HEK293 (cell line): ENCODE measurements around the gene ABCC3.
"Not testable (repeated sequence)": the region's sequence is repeated elsewhere in the genome, so short reads cannot be mapped to it uniquely, and the experiment has no call there.

Experiments
- CTCF ChIA-PET: fragments of 350-600 bp; formaldehyde crosslinking; extraction: SDS; loops from one replicate; lab custom pipeline; 2021; ENCODE audit warnings: antibody characterized with exemption; lab: Yijun Ruan, JAX
- POLR2A ChIA-PET: fragments of 300-600 bp; formaldehyde crosslinking; extraction: SDS; loops from one replicate; lab custom pipeline; 2020; ENCODE audit warnings: antibody characterized with exemption, inconsistent platforms; lab: Yijun Ruan, JAX
- H3K27ac ChIP-seq: fragments of 200-500 bp; sonication (Bioruptor generic); 2 replicates; pipeline ENCODE4 v1.5.1; 2014; ENCODE audit warnings: low read depth, low read length, control low read depth, inconsistent platforms; ENCODE audit errors: extremely low read depth
- H3K36me3 ChIP-seq, 2 experiments: fragments of 200-500 bp in 1 of 2; sonication (Bioruptor generic) in 1 of 2; 1 replicate in 1 of 2; 2 replicates in 1 of 2; pipeline ENCODE4 v1.5.1; 2014 to 2017; ENCODE audit warnings: inconsistent platforms in 2 of 2, low read length in 2 of 2; ENCODE audit not compliant: control insufficient read depth in 2 of 2, insufficient read depth in 1 of 2
- H3K4me1 ChIP-seq: fragments of 200-500 bp; sonication (Bioruptor generic); 2 replicates; pipeline ENCODE4 v1.5.1; 2014; ENCODE audit warnings: mild to moderate bottlenecking, low read length, inconsistent platforms; ENCODE audit not compliant: control insufficient read depth, insufficient read depth
- H3K4me3 ChIP-seq: 2 replicates; pipeline ENCODE4 v1.5.1; 2011; ENCODE audit warnings: low read depth, mild to moderate bottlenecking, control low read depth, low read length, moderate library complexity
- H3K9me3 ChIP-seq: fragments of 200-500 bp; sonication (Bioruptor generic); 2 replicates; pipeline ENCODE4 v1.5.1; 2014; ENCODE audit warnings: low read depth, low read length, inconsistent platforms; ENCODE audit not compliant: control insufficient read depth, insufficient read depth
- AEBP2 ChIP-seq: fragments of 450-650 bp; formaldehyde crosslinking; IDR thresholded peaks from 2 replicates; pipeline ENCODE4 v1.5.1; 2016; ENCODE audit warnings: missing biosample characterization, missing genetic modification characterization, borderline replicate concordance
- CTCF ChIP-seq: fragments of 450-650 bp; formaldehyde crosslinking; IDR thresholded peaks from 2 replicates; pipeline ENCODE4 v1.5.1; 2016; ENCODE audit warnings: missing biosample characterization, missing genetic modification characterization
- GLIS1 ChIP-seq: fragments of 450-650 bp; formaldehyde crosslinking; IDR thresholded peaks from 2 replicates; pipeline ENCODE4 v1.5.1; 2016; ENCODE audit warnings: missing biosample characterization, missing genetic modification characterization
- HIC1 ChIP-seq: fragments of 450-650 bp; formaldehyde crosslinking; IDR thresholded peaks from 2 replicates; pipeline ENCODE4 v1.5.1; 2016; ENCODE audit warnings: missing biosample characterization, missing genetic modification characterization
- KLF1 ChIP-seq: fragments of 450-650 bp; formaldehyde crosslinking; IDR thresholded peaks from 2 replicates; pipeline ENCODE4 v1.5.1; 2016; ENCODE audit warnings: missing biosample characterization, missing genetic modification characterization
- KLF9 ChIP-seq: fragments of 450-650 bp; formaldehyde crosslinking; IDR thresholded peaks from 2 replicates; pipeline ENCODE4 v1.5.1; 2016; ENCODE audit warnings: missing biosample characterization, missing genetic modification characterization, low read depth
- MZF1 ChIP-seq: fragments of 450-650 bp; formaldehyde crosslinking; IDR thresholded peaks from 2 replicates; pipeline ENCODE4 v1.5.1; 2017; ENCODE audit warnings: missing biosample characterization, missing genetic modification characterization, borderline replicate concordance
- RBAK ChIP-seq: fragments of 450-650 bp; formaldehyde crosslinking; IDR thresholded peaks from 2 replicates; pipeline ENCODE4 v1.5.1; 2016; ENCODE audit warnings: missing biosample characterization, missing genetic modification characterization
- SP2 ChIP-seq: fragments of 450-650 bp; formaldehyde crosslinking; IDR thresholded peaks from 2 replicates; pipeline ENCODE4 v1.5.1; 2016; ENCODE audit warnings: missing biosample characterization, missing genetic modification characterization
- SP3 ChIP-seq: fragments of 450-650 bp; formaldehyde crosslinking; IDR thresholded peaks from 2 replicates; pipeline ENCODE4 v1.5.1; 2016; ENCODE audit warnings: missing biosample characterization, missing genetic modification characterization
- WT1 ChIP-seq: fragments of 450-650 bp; formaldehyde crosslinking; IDR thresholded peaks from 2 replicates; pipeline ENCODE4 v1.5.1; 2016; ENCODE audit warnings: missing biosample characterization, missing genetic modification characterization
- YY1 ChIP-seq: fragments of 450-650 bp; formaldehyde crosslinking; IDR thresholded peaks from 2 replicates; pipeline ENCODE4 v1.5.1; 2018; ENCODE audit warnings: missing biosample characterization, missing genetic modification characterization
- YY2 ChIP-seq: fragments of 450-650 bp; formaldehyde crosslinking; IDR thresholded peaks from 2 replicates; pipeline ENCODE4 v1.5.1; 2016; ENCODE audit warnings: missing biosample characterization, missing genetic modification characterization
- ZBTB17 ChIP-seq: fragments of 450-650 bp; formaldehyde crosslinking; IDR thresholded peaks from 2 replicates; pipeline ENCODE4 v1.5.1; 2016; ENCODE audit warnings: missing biosample characterization, missing genetic modification characterization
- ZBTB8A ChIP-seq: fragments of 450-650 bp; formaldehyde crosslinking; IDR thresholded peaks from 2 replicates; pipeline ENCODE4 v1.5.1; 2016; ENCODE audit warnings: missing biosample characterization, missing genetic modification characterization
- ZFHX2 ChIP-seq: fragments of 450-650 bp; formaldehyde crosslinking; conservative IDR thresholded peaks from 2 replicates; pipeline ENCODE4 v1.5.1; 2016; ENCODE audit warnings: missing biosample characterization, missing genetic modification characterization
- ZNF211 ChIP-seq: fragments of 450-650 bp; formaldehyde crosslinking; IDR thresholded peaks from 2 replicates; pipeline ENCODE4 v1.5.1; 2016; ENCODE audit warnings: low read depth, missing biosample characterization, missing genetic modification characterization
- ZNF239 ChIP-seq: fragments of 450-650 bp; formaldehyde crosslinking; IDR thresholded peaks from 2 replicates; pipeline ENCODE4 v1.5.1; 2016; ENCODE audit warnings: missing biosample characterization, missing genetic modification characterization
- ZNF335 ChIP-seq: fragments of 450-650 bp; formaldehyde crosslinking; conservative IDR thresholded peaks from 2 replicates; pipeline ENCODE4 v1.5.1; 2016; ENCODE audit warnings: missing biosample characterization, missing genetic modification characterization
- ZNF561 ChIP-seq: fragments of 450-650 bp; IDR thresholded peaks from 2 replicates; pipeline ENCODE4 v1.5.1; 2018; ENCODE audit warnings: missing biosample characterization, missing genetic modification characterization, borderline replicate concordance
- ZNF596 ChIP-seq: fragments of 450-650 bp; IDR thresholded peaks from 2 replicates; pipeline ENCODE4 v1.5.0; 2018; ENCODE audit warnings: missing biosample characterization, mild to moderate bottlenecking, missing genetic modification characterization, moderate library complexity
- ZNF654 ChIP-seq: fragments of 450-650 bp; formaldehyde crosslinking; IDR thresholded peaks from 2 replicates; pipeline ENCODE4 v1.5.1; 2016; ENCODE audit warnings: low read depth, missing biosample characterization, missing genetic modification characterization

Gene ABCC3

GRCh38 chr17:50680126-50680525 lies 45.4 kb downstream of the ABCC3 start (continued):
- TF ChIP-seq ZNF239 = no peak
- no peak for TF ChIP-seq WT1 (tag by site-specific recombination)
- no peak for TF ChIP-seq ZNF596
- no peak for TF ChIP-seq HIC1 (tag by site-specific recombination)
- no peak for TF ChIP-seq AEBP2
- TF ChIP-seq MZF1 (tag by site-specific recombination) = no peak
- TF ChIP-seq KLF1 (tag by site-specific recombination) = no peak
- TF ChIP-seq, all 188 proteins: peak for 0

- TF ChIP-seq GLIS1 (tag by site-specific recombination) = peak; percentile 61
- peak; percentile 20; the same call in 1 of the 2 replicates for TF ChIP-seq KLF9 (tag by site-specific recombination)
- TF ChIP-seq ZFHX2 = peak; percentile 55
- H3K4me3 ChIP-seq, H3K36me3 ChIP-seq, H3K27ac ChIP-seq, H3K4me1 ChIP-seq, H3K9me3 ChIP-seq: not testable (repeated sequence)
- POLR2A ChIA-PET = interaction anchor here (0.6 to 0.9 kb wide), 2 partner anchors 42 to 45 kb away, joined by 3 read pairs; no protein-coding TSS in a partner anchor
- CTCF ChIA-PET = interaction anchor here (0.6 to 3.9 kb wide), 17 partner anchors 8 to 296 kb away, joined by 3 to 31 read pairs (median 4); partner anchors contain the start of gene CACNA1G
These were observed 46.0 kb downstream of the ABCC3 start for GRCh38 chr17:50680543-50681262.

- H3K9me3 ChIP-seq = no peaks in the 10 kb centered on the region
- peaks cover 3% of the 10 kb centered on the region; the same call in 1 of the 2 replicates for H3K4me1 ChIP-seq
- no peak overlapping the region for H3K4me3 ChIP-seq
- H3K27ac ChIP-seq = no peak overlapping the region
- CTCF ChIA-PET = interaction anchor here (0.6 to 3.9 kb wide), 28 partner anchors 9 to 476 kb away, joined by 3 to 31 read pairs (median 4); partner anchors contain the start of genes CACNA1G and SPATA20
- no peaks in the 10 kb centered on the region for H3K36me3 ChIP-seq
- POLR2A ChIA-PET = interaction anchor here (0.5 to 0.8 kb wide), 3 partner anchors 16 to 131 kb away, joined by 3 read pairs; no protein-coding TSS in a partner anchor
- TF ChIP-seq SP2 (peak; percentile 20), RBAK (no peak), ZBTB17 (tag by site-specific recombination) (peak; percentile 55; the same call in 1 of the 2 replicates), YY2 (tag by site-specific recombination) (peak; percentile 73; the same call in 1 of the 2 replicates), ZNF335 (peak; percentile 81), CTCF (tag by site-specific recombination) (peak; percentile 98), ZBTB8A (tag by site-specific recombination) (no peak), YY1 (tag by site-specific recombination) (peak; percentile 47), ZNF211 (tag by site-specific recombination) (no peak), ZNF561 (tag by site-specific recombination) (no peak), SP3 (tag by site-specific recombination) (peak; percentile 35; the same call in 1 of the 2 replicates), ZNF654 (peak; percentile 72)
These were observed 46.9 kb downstream of the ABCC3 start for GRCh38 chr17:50681263-50682200.
